HL-60 (cell line): ENCODE data around the gene ELOVL2.
"Not testable (repeated sequence)": the region's sequence is repeated elsewhere in the genome, so short reads cannot be mapped to it uniquely, and the experiment has no call there.

Experiments used
- DNase-seq, 2 experiments: peaks; one replicate each; pipeline ENCODE4 v3.0.0-alpha.2; 2010 to 2020; ENCODE audit warnings: low read depth in 1 of 2, low spot score in 1 of 2
- H3K27ac ChIP-seq: fragments of 250-450 bp; sonication (Bioruptor Pico); replicated peaks from 2 replicates; pipeline ENCODE4 v1.5.1; 2020; ENCODE audit warnings: mild to moderate bottlenecking, moderate library complexity
- H3K27me3 ChIP-seq: fragments of 250-450 bp; sonication (Bioruptor Pico); 2 replicates; pipeline ENCODE4 v1.5.1; 2021; ENCODE audit warnings: mild to moderate bottlenecking, moderate library complexity; ENCODE audit not compliant: insufficient read depth, poor library complexity, severe bottlenecking
- H3K4me3 ChIP-seq: replicated peaks from 2 replicates; pipeline ENCODE4 v1.5.1; 2011; ENCODE audit warnings: mild to moderate bottlenecking, control low read depth, low read length; ENCODE audit not compliant: insufficient read depth
- CTCF ChIP-seq: IDR thresholded peaks from one replicate; pipeline ENCODE4 v1.5.1; 2011; ENCODE audit warnings: low read length, control low read depth, inconsistent platforms; ENCODE audit not compliant: insufficient read depth
- GABPA ChIP-seq: IDR thresholded peaks from 2 replicates; pipeline ENCODE4 v1.6.1; 2012; ENCODE audit warnings: low read depth
- POLR2AphosphoS5 ChIP-seq: IDR thresholded peaks from 2 replicates; pipeline ENCODE4 v1.6.1; 2012; ENCODE audit warnings: low read depth
- REST ChIP-seq: IDR thresholded peaks from 2 replicates; pipeline ENCODE4 v1.6.1; 2012; ENCODE audit warnings: low read depth; ENCODE audit not compliant: insufficient replicate concordance
- SPI1 ChIP-seq: IDR thresholded peaks from 2 replicates; pipeline ENCODE4 v1.6.1; 2012; ENCODE audit warnings: low read depth, mild to moderate bottlenecking, borderline replicate concordance

Gene ELOVL2

GRCh38 chr6:10989587-10989986 is 54.5 kb downstream of the ELOVL2 start:
- Histone ChIP-seq H3K4me3 (no peak overlapping the region), H3K27ac (no peak overlapping the region), H3K27me3 (no peaks in the 10 kb centered on the region)
- no peak for DNase-seq
- TF ChIP-seq POLR2AphosphoS5, result no peak
- no peak for TF ChIP-seq SPI1
- TF ChIP-seq CTCF, result no peak
- TF ChIP-seq GABPA, result no peak
- TF ChIP-seq REST, result no peak

- not testable (repeated sequence) for H3K27me3 ChIP-seq, DNase-seq, H3K27ac ChIP-seq, H3K4me3 ChIP-seq
These were observed 59.1 kb downstream of the ELOVL2 start for GRCh38 chr6:10984959-10985358.

- no peaks in the 10 kb centered on the region for H3K27me3 ChIP-seq
- no peak for TF ChIP-seq CTCF
- no peak overlapping the region for H3K4me3 ChIP-seq
- no peak overlapping the region for H3K27ac ChIP-seq
- no peak for DNase-seq
These were observed 62.7 kb downstream of the ELOVL2 start for GRCh38 chr6:10981409-10981808.

- TF ChIP-seq SPI1, result no peak
- TF ChIP-seq CTCF, result no peak
- no peak for TF ChIP-seq POLR2AphosphoS5
- TF ChIP-seq REST, result no peak
- TF ChIP-seq GABPA, result no peak
- no peak for DNase-seq
These were observed 64.5 kb downstream of the ELOVL2 start for GRCh38 chr6:10979603-10980002.

More at GRCh38 chr6:10979603-10980002, 64.5 kb downstream of the ELOVL2 start:
- H3K27me3 ChIP-seq, result no peaks in the 10 kb centered on the region
- H3K27ac ChIP-seq, result no peak overlapping the region
- H3K4me3 ChIP-seq, result no peak overlapping the region
